COLO829 (cell line): Measurements from ENCODE around the gene TAF11L12.
"Not testable (repeated sequence)": the region's sequence is repeated elsewhere in the genome, so short reads cannot be mapped to it uniquely, and the experiment has no call there.

ENCODE experiments used
- DNase-seq: peaks from one replicate; pipeline ENCODE4 v3.0.0; 2012; ENCODE audit warnings: low spot score

TAF11L12 gene

DNA sequence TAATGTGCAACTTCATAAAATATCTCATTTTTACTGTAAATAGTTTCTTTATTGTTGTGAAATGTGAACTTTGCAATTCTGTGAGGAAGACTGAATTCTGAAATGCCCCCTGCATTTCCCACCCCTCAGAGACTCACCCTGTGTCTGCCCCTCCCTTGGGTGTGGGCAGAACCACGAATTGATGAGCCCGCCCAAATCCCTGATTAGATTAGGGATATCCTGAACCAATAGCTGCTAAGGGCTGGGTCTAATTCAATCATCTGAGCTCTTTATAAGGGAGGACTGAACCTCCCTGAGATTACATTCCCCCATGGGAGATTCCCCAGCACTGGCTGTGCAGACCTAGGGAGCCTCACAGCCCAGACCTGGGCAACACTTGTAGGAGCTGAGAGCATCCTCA is at the start of gene TAF11L12:
TSS of gene TAF11L12 (plus strand) at position 301 of the 400 bp plus-strand sequence.
- DNase-seq: not testable (repeated sequence)

- DNase-seq: not testable (repeated sequence)
These were observed 24.5 kb upstream of the TAF11L12 start, which contains the start of gene TAF11L7 for GRCh38 chr5:17585658-17586057. Gene TAF11L7 (minus strand): TSS chr5:17585758.

- DNase-seq: not testable (repeated sequence)
These were observed 19.3 kb upstream of the TAF11L12 start, which contains the start of gene TAF11L8 for GRCh38 chr5:17590860-17591259. Gene TAF11L8 (minus strand): TSS chr5:17590960.

GRCh38 chr5:17594255-17594654 is 15.9 kb upstream of the TAF11L12 start, which contains the start of gene TAF11L9:
Gene TAF11L9 (minus strand): TSS chr5:17594394.
- not testable (repeated sequence) for DNase-seq

DNA sequence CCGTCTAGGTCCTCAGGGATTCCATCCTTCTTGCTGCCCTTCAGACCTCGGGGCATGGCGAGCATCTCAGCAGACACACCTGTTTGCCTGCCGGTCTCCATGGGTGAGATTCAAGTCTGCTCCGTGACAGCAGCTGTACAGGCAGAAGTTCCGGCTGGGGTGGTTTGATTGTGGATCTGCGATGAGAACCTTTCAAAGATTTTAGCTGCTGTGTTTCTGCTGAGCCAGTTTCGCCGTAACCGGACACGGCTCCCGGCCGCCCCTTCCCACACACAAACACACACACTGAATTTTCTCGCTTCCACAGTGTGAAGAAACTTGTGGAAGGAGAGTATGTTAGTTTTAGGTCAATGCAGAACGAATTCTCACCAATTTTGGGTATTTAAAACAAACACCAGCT is 12.5 kb upstream of the TAF11L12 start, which contains the start of gene TAF11L10:
TSS of gene TAF11L10 (minus strand) at position 101 of the 400 bp plus-strand sequence.
- DNase-seq: not testable (repeated sequence)

- not testable (repeated sequence) for DNase-seq
These were observed 6.3 kb upstream of the TAF11L12 start, which contains the start of gene TAF11L11 for GRCh38 chr5:17603880-17604279. Gene TAF11L11 (plus strand): TSS chr5:17604183.

DNA sequence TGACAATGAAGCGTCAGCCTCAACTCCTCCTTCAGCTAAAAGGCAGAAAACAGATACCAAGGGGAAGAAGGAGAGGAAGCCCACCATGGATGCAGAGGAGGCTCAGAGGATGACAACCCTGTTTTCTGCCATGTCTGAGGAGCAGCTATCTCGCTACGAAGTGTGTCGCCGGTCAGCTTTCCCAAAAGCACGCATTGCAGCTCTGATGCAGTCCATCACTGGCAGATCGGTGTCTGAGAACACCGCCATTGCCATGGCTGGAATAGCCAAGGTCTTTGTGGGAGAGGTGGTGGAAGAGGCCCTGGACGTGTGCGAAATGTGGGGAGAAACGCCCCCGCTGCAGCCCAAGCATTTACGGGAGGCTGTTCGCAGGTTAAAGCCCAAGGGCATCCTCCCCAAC is 5.2 kb upstream of the TAF11L12 start:
- DNase-seq: no peak

DNA sequence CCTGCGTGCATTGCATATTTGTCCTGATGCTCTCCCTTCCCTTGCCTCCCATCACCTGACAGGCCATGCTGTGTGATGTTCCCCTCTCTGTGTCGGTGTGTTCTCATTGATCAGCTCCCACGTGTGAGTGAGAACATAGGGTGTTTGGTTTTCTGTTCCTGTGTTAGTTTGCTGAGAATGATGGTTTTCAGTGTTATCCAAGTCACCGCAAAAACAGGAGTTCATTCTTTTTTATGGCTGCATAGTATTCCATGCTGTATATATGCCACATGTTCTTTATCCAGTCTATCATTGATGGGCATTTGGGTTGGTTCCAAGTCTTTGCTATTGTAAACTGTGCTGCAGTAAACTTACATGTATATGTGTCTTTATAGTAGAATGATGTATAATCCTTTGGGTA is 2.7 kb upstream of the TAF11L12 start:
- DNase-seq: not testable (repeated sequence)

DNA sequence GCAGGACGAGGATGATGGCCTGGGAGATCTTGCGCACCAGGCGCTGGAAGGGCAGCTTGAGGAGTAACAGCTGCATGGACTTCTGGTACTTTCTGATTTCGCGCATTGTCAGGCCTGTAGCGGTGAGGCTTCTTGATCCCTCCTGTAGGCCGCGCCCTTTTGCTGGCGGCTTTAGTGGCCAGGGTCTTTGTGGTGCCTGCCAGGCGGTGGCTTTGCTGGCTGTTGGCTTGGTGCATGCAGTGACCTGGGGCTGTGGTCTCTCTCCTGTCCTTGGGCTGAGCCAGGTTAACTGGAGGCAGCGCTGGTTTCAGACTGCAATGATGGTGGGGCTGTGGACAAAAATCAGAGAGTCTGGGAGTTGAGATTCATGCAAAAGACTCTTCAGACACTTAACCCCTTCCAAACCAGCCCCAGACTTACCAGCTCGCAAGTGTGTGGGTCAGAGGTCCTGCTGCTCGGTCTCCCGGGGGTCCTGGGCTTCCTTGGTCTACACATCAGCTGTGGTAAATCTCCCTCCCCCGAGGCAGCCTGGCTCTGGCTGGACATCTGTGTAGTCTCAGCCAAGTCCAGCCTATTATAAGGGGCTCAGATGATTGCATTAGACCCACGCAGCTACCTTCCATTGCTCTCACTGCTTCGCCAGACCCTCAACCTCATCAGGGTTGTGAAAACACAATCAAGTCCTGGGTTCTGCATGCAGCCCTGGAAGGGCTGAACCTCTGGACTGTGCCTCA is 4.8 kb downstream of the TAF11L12 start:
- no peak for DNase-seq

DNA sequence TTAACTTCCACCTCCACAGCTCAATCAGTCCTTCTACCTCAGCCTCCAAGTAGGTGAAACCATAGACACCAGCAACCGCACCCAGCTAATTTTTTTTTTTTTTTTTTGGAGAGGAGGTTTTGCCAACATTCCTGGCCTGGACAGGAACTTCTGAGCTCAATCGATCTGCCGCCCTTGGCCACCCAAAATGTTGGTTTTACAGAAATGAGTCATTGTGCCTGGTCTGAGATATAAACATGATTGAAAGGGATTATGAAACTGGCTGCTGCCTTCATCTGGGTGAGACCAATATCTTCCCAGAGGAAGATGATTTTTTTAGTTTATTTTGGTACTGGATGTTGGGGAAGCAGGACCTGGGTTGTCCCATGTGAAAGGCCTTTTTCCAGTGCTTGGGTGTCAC is 9.2 kb downstream of the TAF11L12 start:
- no peak for DNase-seq

GRCh38 chr5:17620627-17621026 is 10.4 kb downstream of the TAF11L12 start:
- no peak for DNase-seq

GRCh38 chr5:17625686-17626085 is 15.5 kb downstream of the TAF11L12 start:
- DNase-seq: no peak

DNA sequence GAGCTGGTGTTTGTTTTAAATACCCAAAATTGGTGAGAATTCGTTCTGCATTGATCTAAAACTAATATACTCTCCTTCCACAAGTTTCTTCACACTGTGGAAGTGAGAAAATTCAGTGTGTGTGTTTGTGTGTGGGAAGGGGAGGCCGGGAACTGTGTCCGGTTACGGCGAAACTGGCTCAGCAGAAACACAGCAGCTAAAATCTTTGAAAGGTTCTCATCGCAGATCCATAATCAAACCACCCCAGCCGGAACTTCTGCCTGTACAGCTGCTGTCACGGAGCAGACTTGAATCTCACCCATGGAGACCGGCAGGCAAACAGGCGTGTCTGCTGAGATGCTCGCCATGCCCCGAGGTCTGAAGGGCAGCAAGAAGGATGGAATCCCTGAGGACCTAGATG is 21.6 kb downstream of the TAF11L12 start, which contains the start of gene TAF11L13:
TSS of gene TAF11L13 (plus strand) at position 301 of the 400 bp plus-strand sequence.
- DNase-seq: not testable (repeated sequence)

GRCh38 chr5:17634160-17634559 is 24.0 kb downstream of the TAF11L12 start, which contains the start of gene TAF11L14:
Gene TAF11L14 (plus strand): TSS chr5:17634460.
- no peak for DNase-seq

GRCh38 chr5:17649232-17649631 is 39.0 kb downstream of the TAF11L12 start:
- DNase-seq: not testable (repeated sequence)

DNA sequence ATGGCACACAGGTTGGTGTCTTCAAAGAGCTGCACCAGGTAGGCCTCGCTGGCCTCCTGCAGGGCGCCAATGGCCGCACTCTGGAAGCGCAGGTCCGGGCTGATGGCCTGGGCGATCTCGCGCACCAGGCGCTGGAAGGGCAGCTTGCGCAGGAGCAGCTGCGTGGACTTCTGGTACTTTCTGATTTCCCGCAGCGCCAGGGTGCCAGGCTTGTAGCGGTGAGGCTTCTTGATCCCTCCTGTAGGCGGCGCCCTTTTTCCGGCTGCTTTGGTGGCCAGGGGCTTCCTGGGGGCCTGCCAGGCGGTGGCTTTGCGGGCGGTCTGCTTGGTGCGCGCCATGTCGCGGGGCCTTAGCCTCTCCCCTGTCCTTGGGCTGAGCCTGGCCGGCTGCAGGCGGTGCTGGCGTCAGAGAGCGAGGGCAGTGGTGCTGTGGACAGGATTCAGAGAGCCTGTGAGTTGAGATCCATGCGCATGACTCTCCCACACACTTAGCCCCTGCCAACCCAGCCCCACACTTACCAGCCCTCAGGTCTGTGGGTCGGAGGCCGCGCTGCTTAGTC is 45.1 kb downstream of the TAF11L12 start:
- DNase-seq: not testable (repeated sequence)

- DNase-seq: no peak
These were observed 45.7 kb downstream of the TAF11L12 start for GRCh38 chr5:17655921-17656320.
